SK-MEL-5 (cell line): ENCODE data around the gene ZDHHC24. TPM values are rescaled to one million over a fixed set of nuclear protein-coding genes. Genes with fewer than 3 reads are reported as not detected.

Experiments
- DNase-seq: peaks from one replicate; pipeline ENCODE4 v3.0.0-alpha.2; 2016; ENCODE audit warnings: low read depth, low spot score
- in situ Hi-C: cut with HindIII; loops from 2 replicates; pipeline ENCODE4 v1.10.0; 2016; ENCODE audit warnings: low sequenced_read_pairs, high pct_unique_total_duplicates, low pct_unique_long_range_greater_than_20kb
- total RNA-seq: library from RNA; depleted of rRNA; stranded (reverse); fragments of >200 nt; shearing (Covaris generic); gene quantifications from 2 replicates; pipeline ENCODE4 v1.2.3, GENCODE V29; 2014

The ZDHHC24 gene
- total RNA-seq, 1 experiment from 2014 or later = 26.8 TPM

DNA sequence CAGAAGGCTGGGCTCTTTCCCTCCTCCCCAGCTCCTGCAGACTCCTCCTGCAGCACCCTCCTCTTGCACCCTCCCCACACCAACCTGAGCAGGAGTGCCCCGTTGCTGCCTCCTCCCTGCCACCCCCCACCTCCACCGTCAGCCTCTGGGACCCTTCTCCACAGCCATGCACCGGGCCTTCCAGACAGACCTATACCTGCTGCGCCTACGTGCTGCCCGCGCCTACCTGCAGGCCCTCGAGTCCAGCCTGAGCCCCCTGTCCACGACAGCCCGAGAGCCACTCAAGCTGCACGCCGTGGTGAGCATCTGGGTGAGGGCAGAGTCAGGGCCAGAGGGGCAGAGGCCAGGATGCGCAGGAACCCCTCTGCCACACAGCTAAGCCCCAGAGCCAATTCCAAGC, 16.2 kb downstream of the ZDHHC24 start:
- in situ Hi-C loops = no loop called here
- no peak for DNase-seq

- in situ Hi-C loops = no loop called here
- no peak for DNase-seq
These were observed 16.8 kb downstream of the ZDHHC24 start for GRCh38 chr11:66529069-66529468.

GRCh38 chr11:66524304-66525040, 21.4 kb downstream of the ZDHHC24 start:
- DNase-seq = no peak
- in situ Hi-C loops = no loop called here

DNA sequence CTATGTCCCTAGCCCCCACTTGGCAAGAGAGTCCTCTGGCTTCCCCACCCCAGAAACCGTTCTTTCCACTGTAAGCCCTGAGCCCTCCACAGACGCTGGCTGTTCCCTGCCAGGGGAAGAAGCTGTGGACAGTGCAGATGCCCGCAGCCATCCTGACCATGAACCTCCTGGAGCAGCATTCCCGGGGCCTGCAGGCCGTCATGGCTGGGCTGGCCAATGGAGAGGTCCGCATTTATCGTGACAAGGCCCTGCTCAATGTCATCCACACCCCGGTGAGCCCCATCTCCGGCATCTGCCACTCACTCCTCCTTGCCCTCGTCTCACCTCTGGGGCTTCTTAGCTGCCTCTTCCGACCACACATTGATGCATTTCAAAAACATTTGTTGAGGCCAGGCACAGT, 22.2 kb downstream of the ZDHHC24 start:
- in situ Hi-C loops = no loop called here
- DNase-seq = no peak

GRCh38 chr11:66510990-66511339, 34.9 kb downstream of the ZDHHC24 start:
- DNase-seq = no peak
- in situ Hi-C loops = no loop called here

DNA sequence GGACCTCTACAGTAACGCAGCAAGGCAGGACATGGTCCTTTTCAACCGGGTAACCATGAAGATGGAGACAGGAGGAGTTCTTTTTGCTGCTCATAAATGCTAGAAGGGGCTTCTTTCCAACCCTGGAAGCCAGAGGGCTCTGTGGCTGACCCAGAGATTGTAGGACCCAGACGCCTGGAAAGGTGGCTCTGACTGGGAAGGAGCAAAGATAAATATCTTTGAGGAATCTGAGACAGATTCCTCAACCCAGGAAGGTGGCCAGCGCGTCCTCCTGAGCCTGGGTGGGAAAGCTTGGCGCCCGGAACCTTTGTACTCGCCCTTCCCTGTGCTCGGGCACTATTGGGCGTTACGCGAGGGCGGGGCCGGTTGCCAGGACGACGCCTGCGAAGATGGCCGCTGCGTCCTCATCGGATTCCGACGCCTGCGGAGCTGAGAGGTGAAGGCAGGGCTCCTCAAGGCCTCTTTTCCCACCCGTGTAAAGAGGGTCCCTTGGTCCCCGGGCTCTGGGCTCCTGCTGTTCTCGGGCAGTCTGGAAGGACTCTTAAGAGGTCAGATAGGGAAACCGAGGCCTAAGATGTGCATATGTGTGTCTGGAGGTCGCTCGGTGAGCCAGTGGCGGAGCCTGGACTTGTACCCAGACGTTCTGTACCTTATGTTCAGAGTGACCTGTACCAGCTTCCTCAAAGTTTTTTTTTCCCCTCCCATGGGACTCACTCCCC, 35.4 kb downstream of the ZDHHC24 start, which contains the start of gene BBS1:
Gene BBS1, plus strand, starts transcription at position 365 of the 719 bp plus-strand sequence. Its CDS starts 25 bp downstream, at position 390.
- DNase-seq = peak; percentile 74
- in situ Hi-C loops = no loop called here

GRCh38 chr11:66509131-66509561, 36.7 kb downstream of the ZDHHC24 start:
- DNase-seq = no peak
- in situ Hi-C loops = no loop called here

GRCh38 chr11:66505276-66505816, 40.5 kb downstream of the ZDHHC24 start:
- in situ Hi-C loops = no loop called here
- no peak for DNase-seq

- in situ Hi-C loops = no loop called here
- DNase-seq = no peak
These were observed 47.3 kb downstream of the ZDHHC24 start for GRCh38 chr11:66498506-66498905.

DNA sequence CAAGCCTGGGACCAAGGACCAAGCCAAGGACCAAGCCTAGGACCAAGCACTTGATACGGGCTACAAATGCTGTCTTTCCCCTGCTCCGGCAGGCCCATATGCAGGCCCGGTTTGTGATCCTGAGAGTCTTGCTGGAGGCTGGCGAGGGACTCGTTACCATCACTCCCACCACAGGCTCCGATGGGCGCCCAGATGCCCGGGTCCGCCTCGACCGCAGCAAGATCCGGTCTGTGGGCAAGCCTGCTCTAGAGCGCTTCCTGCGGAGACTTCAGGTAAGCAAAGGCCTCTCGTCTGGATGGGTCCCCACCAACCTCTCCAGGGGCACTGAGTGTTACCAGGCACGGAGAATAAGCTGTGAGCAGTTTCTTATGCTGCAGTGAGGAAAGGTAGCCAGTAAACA, 48.6 kb downstream of the ZDHHC24 start:
- in situ Hi-C loops = no loop called here
- no peak for DNase-seq

DNA sequence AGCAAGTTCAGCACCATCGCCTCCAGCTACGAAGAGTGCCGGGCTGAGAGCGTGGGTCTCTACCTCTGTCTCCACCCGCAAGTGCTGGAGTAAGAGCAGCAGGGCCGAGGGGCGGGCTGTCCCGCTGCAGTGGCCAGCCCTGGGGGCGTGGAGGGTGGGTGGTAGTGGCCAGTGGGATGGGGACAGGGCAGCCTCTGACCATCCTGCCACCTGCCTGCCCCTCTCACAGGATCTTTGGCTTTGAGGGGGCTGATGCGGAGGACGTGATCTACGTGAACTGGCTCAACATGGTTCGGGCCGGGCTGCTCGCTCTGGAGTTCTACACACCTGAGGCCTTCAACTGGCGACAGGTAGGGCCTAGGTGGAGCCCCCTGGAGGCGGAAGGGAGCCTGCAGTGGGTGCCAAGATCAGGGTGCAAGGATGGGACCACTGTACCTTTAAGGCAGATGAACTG, 50.4 kb downstream of the ZDHHC24 start:
- DNase-seq = no peak
- in situ Hi-C loops = no loop called here

DNA sequence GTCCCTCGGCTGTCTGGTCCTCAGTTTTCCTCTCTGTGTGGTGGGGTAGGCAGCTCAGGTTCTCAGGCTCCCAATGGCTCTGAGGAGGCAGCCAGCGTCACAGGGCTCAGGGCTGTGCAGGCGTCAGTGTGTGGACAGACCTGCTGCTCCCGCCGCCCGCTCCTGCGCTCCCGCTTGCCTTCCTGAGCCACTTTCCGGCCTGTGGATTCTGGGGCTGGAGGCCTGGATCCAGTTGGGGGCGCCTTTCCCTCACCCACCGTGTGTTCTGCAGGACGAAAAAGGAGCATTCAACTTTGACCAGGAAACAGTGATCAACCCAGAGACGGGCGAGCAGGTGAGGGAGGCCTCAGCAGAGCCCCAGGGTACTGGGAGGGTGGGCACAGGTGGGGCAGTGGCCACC, 50.9 kb downstream of the ZDHHC24 start:
- in situ Hi-C loops = no loop called here
- no peak for DNase-seq

DNA sequence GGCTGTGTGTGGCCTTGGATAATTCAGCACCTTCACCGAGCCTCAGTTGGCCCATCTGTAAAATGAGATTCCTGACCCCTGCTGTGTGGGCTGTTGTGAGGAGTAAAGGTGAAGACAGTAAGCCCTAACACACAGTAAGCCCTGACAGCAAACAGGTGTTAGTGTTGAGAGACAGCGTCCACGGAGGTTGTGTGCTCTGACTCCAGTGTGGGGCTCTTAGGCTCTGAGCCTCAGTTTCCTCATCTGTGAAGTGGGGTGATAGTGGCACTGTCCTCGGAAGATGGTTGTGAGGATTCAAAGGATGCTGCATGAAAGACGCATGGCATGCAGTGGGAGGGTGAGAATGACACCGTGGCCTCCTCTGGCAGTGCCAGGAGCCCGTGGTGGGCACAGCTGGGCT, 51.4 kb downstream of the ZDHHC24 start:
- no peak for DNase-seq
- in situ Hi-C loops = no loop called here

- no peak for DNase-seq
- in situ Hi-C loops = no loop called here
These were observed 52.7 kb downstream of the ZDHHC24 start for GRCh38 chr11:66493130-66493529.

GRCh38 chr11:66492161-66492865, 53.5 kb downstream of the ZDHHC24 start:
- no peak for DNase-seq
- in situ Hi-C loops = no loop called here

DNA sequence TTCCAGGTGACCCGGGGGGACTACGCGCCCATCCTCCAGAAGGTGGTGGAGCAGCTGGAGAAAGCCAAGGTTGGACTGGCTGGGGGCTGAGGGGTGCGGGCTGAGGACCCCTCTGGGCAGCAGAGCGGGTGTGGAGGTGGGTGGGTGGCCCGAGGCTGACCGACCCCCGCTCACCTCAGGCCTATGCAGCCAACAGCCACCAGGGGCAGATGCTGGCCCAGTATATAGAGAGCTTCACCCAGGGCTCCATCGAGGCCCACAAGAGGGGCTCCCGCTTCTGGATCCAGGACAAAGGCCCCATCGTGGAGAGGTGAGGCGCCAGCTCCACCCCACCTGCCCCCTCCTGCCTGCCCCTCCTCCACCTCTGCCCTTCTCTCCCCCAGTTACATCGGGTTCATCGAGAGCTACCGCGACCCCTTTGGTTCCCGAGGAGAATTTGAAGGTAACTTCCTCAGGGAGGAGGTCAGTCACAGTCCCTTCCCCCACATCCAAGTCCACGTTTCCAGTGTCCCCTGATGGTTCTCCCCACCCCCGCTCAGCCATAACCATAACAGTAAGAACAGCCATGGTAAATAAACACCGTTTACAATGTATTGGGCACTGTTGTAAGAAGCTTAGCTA, 54.4 kb downstream of the ZDHHC24 start:
- in situ Hi-C loops = no loop called here
- no peak for DNase-seq

- in situ Hi-C loops = no loop called here
- no peak for DNase-seq
These were observed 56.2 kb downstream of the ZDHHC24 start for GRCh38 chr11:66489636-66490035.

DNA sequence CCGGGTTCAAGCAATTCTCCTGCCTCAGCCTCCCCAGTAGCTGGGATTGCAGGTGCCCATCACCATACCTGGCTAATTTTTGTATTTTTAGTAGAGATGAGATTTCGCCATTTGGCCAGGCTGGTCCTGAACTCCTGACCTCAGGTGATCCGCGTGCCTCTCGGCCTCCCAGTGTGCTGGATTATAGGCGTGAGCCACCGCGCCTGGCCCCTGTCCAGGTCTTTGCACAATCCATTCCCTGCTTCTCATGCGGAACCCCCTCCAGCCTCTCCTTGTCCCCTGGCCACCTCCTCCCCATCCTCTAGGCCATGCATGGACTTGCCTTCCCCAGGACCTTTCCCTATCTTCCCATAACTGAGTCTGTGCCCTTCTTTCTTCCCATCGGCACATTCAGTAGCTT, 56.9 kb downstream of the ZDHHC24 start:
- DNase-seq = no peak
- in situ Hi-C loops = no loop called here
